Testis (tissue), 5 donors: Measurements from ENCODE around the gene ZNF675. TPM values are rescaled to one million over a fixed set of nuclear protein-coding genes. Genes with fewer than 3 reads are reported as not detected.
"Not testable (repeated sequence)": the region's sequence is repeated elsewhere in the genome, so short reads cannot be mapped to it uniquely, and the experiment has no call there.

Experiments used
- DNase-seq: peaks from one replicate; pipeline ENCODE4 v3.0.0-alpha.2; 2019
- H3K27ac ChIP-seq, 2 donors: fragments of 200-600 bp; sonication (generic); one replicate each; pipeline ENCODE4 v1.5.1; 2019
- H3K27me3 ChIP-seq: fragments of 200-600 bp; sonication (generic); one replicate; pipeline ENCODE4 v1.5.1; 2019
- H3K36me3 ChIP-seq: fragments of 200-600 bp; sonication (generic); one replicate; pipeline ENCODE4 v1.5.1; 2017; ENCODE audit warnings: low read depth; ENCODE audit errors: missing control alignments
- H3K4me1 ChIP-seq: fragments of 200-600 bp; sonication (generic); one replicate; pipeline ENCODE4 v1.5.1; 2019
- H3K4me3 ChIP-seq, 2 donors: fragments of 200-600 bp; sonication (generic); one replicate each; pipeline ENCODE4 v1.5.1; 2017 to 2019
- H3K9me3 ChIP-seq: fragments of 200-600 bp; sonication (generic); one replicate; pipeline ENCODE4 v1.5.1; 2017
- POLR2A ChIP-seq: fragments of 450-650 bp; IDR thresholded peaks from one replicate; pipeline ENCODE4 v1.6.1; 2017; ENCODE audit warnings: antibody characterized with exemption, mild to moderate bottlenecking, moderate library complexity
- WGBS, 2 donors: methylation state at CpG; one replicate each; pipeline ENCODE4 v1.1.5; 2018; 5-methylcytosine and 5-hydroxymethylcytosine counted together
- intact Hi-C: fragments of 100-400 bp; cut with DNase I; formaldehyde crosslinking; loops from one replicate; pipeline ENCODE4 v1.15.1; 2023; ENCODE audit warnings: low total_unique reads
- long read RNA-seq, 2 donors: transcript quantifications; one replicate each; lab custom pipeline, GENCODE V29; 2026
- polyA plus RNA-seq: library from polyadenylated mRNA; stranded (reverse); fragments of 350-450 nt; fragmentation: Illumina TruSeq; extraction: RNeasy Lipid Tissue Mini Kit (QIAGEN cat#74804); gene quantifications from one replicate; pipeline ENCODE4 v1.2.3, GENCODE V29; 2014; ENCODE audit warnings: low read depth, low replicate concordance; ENCODE audit not compliant: insufficient read depth
- total RNA-seq, 2 donors: library from RNA; depleted of rRNA; stranded (reverse); fragments of >200 nt; gene quantifications; one replicate each; pipeline ENCODE4 v1.2.3, GENCODE V29; 2016
- TF ChIP-seq, protein P1 (sequence below), 3 experiments: fragments of 450-650 bp in 2 of 3; fragments of 200-600 bp in 1 of 3; sonication (generic) in 1 of 3; IDR thresholded peaks; one replicate each; pipeline ENCODE4 v1.5.1; 2016 to 2019; ENCODE audit warnings: antibody characterized with exemption in 3 of 3, mild to moderate bottlenecking in 2 of 3, moderate library complexity in 1 of 3

ZNF675 gene
- total RNA-seq (10 to 100 TPM; 16.7 to 20.0 TPM), polyA plus RNA-seq (12.4 TPM)
- long read RNA-seq, donor 1, full-length matches to known transcripts = 16 of 52 reads
- long read RNA-seq, donor 1, partial matches to known transcripts = 36 of 52 reads
- long read RNA-seq, donor 1, other reads (novel, unspliced or antisense) = 0 of 52 reads
- long read RNA-seq, donor 2, full-length matches to known transcripts = 11 of 11 reads
- long read RNA-seq, donor 2, partial matches to known transcripts = 0 of 11 reads
- long read RNA-seq, donor 2, other reads (novel, unspliced or antisense) = 0 of 11 reads

DNA sequence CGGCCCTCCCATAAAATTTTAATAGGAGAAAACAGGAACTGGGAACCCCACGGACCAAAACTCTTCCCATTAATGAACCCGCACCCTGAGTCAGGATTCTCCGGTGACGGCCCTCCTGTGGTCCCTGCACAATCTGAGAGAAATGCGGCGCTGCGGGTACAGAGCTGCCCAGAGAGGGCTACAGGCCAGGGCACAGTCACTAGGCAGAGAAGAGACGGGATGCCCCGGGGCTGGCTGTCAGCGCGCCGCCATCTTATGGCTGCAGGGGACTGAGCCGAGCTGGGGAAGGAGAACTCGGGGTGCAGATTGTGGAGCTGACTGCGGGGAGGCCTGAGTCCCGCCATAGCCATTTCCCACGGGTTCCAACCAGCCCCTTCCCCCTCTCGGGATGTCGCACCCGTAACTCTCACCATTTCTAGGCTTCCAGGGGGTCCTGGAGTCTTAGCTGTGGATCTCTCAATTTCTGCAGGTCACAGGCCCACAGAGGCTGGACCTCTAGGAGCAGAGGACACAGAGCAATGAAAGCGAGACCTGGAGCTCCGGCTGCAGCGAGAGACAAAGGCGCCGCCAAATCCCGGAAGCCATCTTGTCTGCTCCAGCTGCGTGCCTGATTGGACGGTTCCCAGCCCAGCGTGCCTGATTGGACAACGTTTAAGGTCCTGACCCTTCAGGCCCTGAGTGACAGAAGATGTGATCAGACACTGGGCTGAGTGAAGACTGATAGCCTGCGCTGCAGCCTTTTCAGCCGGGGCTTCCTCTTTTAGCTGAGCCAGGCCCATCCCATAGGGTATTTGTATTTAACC is at the start of gene ZNF675:
Gene ZNF675, minus strand, starts transcription at position 592 of the 803 bp plus-strand sequence. Its CDS starts 179 bp downstream, at position 413.
- intact Hi-C loops = no loop called here
- TF ChIP-seq, protein P1, sequence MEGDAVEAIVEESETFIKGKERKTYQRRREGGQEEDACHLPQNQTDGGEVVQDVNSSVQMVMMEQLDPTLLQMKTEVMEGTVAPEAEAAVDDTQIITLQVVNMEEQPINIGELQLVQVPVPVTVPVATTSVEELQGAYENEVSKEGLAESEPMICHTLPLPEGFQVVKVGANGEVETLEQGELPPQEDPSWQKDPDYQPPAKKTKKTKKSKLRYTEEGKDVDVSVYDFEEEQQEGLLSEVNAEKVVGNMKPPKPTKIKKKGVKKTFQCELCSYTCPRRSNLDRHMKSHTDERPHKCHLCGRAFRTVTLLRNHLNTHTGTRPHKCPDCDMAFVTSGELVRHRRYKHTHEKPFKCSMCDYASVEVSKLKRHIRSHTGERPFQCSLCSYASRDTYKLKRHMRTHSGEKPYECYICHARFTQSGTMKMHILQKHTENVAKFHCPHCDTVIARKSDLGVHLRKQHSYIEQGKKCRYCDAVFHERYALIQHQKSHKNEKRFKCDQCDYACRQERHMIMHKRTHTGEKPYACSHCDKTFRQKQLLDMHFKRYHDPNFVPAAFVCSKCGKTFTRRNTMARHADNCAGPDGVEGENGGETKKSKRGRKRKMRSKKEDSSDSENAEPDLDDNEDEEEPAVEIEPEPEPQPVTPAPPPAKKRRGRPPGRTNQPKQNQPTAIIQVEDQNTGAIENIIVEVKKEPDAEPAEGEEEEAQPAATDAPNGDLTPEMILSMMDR (IDR thresholded peaks at IDR 0.05) = no peak
- TF ChIP-seq POLR2A = no peak
- Histone ChIP-seq H3K36me3 (no peaks in the 10 kb centered on the region), H3K27me3 (no peaks in the 10 kb centered on the region), H3K9me3 (no peaks in the 10 kb centered on the region), H3K4me1 (no peaks in the 10 kb centered on the region), H3K4me3 (peak within 1 kb of the TSS; percentile 61 to 85), H3K27ac (peak within 1 kb of the TSS; percentile 66 to 82)
- WGBS, 2 donors = 0 to 2% methylated on average over 30 to 33 of the region's 33 CpGs
- peak; percentile 97 for DNase-seq

DNA sequence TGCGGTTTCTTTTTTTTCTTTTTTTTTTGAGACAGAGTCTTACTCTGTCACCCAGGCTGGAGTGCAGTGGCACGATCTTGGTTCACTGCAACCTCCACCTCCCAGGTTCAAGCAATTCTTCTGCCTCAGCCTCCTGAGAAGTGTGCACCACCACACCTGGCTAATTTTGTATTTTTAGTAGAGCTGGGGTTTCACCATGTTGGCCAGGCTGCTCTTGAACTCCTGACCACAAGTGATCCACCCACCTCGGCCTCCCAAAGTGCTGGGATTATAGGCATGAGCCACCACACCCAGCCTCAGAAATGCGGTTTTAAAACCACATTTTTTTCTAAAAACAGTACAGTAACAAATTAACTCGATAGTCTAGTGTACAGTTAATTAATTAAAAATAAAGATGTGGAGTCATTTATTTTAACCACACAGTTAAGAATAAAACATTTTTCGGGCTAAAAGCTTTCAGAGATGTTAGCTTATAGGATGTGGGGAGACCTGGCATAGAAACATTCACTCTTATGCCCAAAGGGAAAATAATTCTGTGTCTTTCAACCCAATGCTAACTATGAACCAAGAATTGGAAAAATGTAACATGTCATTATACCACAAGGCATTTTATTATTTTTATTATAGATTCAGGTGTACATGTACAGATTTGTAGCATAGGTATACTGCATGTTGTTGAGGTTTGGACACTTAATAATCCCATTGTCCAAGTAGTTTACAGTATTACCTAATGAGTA is 43.9 kb upstream of the ZNF675 start:
- H3K4me1 ChIP-seq, H3K27ac ChIP-seq, H3K4me3 ChIP-seq, H3K9me3 ChIP-seq, DNase-seq, H3K27me3 ChIP-seq, H3K36me3 ChIP-seq, intact Hi-C loops: not testable (repeated sequence)
- 89 to 93% methylated on average over 6 of the region's 6 CpGs for WGBS, 2 donors

DNA sequence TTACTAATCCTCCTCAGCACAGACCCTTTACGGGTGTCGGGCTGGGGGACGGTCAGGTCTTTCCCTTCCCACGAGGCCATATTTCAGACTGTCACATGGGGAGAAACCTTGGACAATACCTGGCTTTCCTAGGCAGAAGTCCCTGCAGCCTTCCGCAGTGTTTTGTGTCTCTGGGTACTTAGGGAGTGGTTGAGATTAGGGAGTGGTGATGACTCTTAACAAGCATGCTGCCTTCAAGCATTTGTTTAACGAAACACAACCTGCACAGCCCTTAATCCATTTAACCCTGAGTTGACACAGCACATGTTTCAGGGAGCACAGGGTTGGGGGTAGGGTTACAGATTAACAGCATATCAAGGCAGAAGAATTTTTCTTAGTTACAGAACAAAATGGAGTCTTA is 37.1 kb upstream of the ZNF675 start:
- H3K4me1 ChIP-seq, H3K9me3 ChIP-seq, intact Hi-C loops, H3K36me3 ChIP-seq, H3K4me3 ChIP-seq, H3K27ac ChIP-seq, H3K27me3 ChIP-seq, DNase-seq: not testable (repeated sequence)
- 13 to 20% methylated on average over 2 to 6 of the region's 6 CpGs for WGBS, 2 donors

DNA sequence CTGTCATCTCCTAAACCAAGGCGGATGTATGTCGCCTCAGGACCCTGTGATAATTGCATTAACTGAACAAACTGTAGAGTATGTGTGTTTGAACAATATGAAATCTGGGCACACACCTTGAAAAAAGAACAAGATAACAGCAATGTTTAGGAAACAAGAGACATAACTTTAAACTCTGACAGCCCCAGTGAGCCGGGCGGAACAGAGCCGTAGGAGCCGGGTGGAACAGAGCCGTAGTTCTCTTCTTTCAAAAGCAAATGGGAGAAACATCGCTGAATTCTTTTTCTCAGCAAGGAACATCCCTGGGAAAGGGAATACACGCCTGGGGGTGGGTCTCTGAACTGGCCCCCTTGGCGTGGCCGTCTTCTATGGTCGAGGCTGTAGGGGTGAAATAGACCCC is 31.8 kb upstream of the ZNF675 start:
- Histone ChIP-seq H3K27me3 (no peaks in the 10 kb centered on the region), H3K4me1 (no peaks in the 10 kb centered on the region), H3K9me3 (no peaks in the 10 kb centered on the region), H3K36me3 (no peaks in the 10 kb centered on the region), H3K4me3 (no peak overlapping the region), H3K27ac (no peak overlapping the region)
- no peak for DNase-seq
- 24 to 28% methylated on average over 11 to 12 of the region's 12 CpGs for WGBS, 2 donors
- TF ChIP-seq POLR2A = no peak
- TF ChIP-seq, protein P1 (IDR thresholded peaks at IDR 0.05) = no peak
- intact Hi-C loops = no loop called here

DNA sequence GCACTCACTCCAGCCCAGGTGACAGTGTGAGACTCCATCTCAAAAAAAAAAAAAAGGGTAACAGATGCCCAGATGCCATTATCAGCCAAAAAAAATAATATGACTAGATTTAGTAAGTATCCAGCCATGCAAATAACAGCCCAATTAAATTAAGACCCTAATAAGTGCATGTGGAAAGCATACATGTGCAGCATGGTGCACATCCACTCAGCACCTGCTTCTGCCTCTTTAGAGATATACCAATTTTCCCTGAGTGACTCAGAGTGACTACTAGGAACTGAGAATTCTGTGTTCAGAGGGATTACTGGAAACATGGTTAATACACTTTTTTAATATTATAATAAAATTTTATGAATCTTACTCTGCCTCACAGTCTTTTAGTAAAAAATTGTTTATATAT is 29.8 kb upstream of the ZNF675 start:
- Histone ChIP-seq H3K27me3 (no peaks in the 10 kb centered on the region), H3K9me3 (no peaks in the 10 kb centered on the region), H3K4me1 (no peaks in the 10 kb centered on the region), H3K4me3 (no peak overlapping the region), H3K36me3 (no peaks in the 10 kb centered on the region), H3K27ac (no peak overlapping the region)
- intact Hi-C loops = no loop called here
- no peak for TF ChIP-seq POLR2A
- TF ChIP-seq, protein P1 (IDR thresholded peaks at IDR 0.05) = no peak
- no peak for DNase-seq
